Measurements from ENCODE around the gene NEDD9. TPM values are rescaled to one million over a fixed set of nuclear protein-coding genes. Genes with fewer than 3 reads are reported as not detected.

Gene NEDD9
- total and polyA plus RNA-seq, 10 of the 15 experiments (the other 5 are each of a cell fraction or from before 2014, with no cell fraction given), result 4.9 to 92.6 (median 14.6) TPM

DNA sequence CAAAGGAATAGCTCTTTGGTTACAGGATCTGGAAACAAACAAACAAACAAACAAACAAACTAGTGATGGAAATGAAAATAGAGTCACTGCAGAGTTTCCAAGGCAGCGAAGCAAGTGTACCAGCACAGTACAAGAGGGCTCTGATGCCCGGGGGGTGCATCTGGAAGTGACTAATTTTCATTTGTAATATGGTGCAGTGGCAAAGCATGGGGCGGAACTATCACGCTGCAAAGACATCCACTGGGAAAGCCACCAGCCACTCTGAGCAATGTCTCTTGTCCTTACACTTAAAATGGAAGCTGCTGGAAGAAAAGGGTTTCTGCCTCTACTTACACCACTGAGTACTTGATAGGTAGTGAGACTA lies 44.4 kb upstream of the NEDD9 start (continued):
- TF ChIP-seq, protein P1, sequence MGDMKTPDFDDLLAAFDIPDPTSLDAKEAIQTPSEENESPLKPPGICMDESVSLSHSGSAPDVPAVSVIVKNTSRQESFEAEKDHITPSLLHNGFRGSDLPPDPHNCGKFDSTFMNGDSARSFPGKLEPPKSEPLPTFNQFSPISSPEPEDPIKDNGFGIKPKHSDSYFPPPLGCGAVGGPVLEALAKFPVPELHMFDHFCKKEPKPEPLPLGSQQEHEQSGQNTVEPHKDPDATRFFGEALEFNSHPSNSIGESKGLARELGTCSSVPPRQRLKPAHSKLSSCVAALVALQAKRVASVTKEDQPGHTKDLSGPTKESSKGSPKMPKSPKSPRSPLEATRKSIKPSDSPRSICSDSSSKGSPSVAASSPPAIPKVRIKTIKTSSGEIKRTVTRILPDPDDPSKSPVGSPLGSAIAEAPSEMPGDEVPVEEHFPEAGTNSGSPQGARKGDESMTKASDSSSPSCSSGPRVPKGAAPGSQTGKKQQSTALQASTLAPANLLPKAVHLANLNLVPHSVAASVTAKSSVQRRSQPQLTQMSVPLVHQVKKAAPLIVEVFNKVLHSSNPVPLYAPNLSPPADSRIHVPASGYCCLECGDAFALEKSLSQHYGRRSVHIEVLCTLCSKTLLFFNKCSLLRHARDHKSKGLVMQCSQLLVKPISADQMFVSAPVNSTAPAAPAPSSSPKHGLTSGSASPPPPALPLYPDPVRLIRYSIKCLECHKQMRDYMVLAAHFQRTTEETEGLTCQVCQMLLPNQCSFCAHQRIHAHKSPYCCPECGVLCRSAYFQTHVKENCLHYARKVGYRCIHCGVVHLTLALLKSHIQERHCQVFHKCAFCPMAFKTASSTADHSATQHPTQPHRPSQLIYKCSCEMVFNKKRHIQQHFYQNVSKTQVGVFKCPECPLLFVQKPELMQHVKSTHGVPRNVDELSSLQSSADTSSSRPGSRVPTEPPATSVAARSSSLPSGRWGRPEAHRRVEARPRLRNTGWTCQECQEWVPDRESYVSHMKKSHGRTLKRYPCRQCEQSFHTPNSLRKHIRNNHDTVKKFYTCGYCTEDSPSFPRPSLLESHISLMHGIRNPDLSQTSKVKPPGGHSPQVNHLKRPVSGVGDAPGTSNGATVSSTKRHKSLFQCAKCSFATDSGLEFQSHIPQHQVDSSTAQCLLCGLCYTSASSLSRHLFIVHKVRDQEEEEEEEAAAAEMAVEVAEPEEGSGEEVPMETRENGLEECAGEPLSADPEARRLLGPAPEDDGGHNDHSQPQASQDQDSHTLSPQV (IDR thresholded peaks at IDR 0.05), result peak; percentile 52; the same call in 1 of the 2 replicates
- TF ChIP-seq IRF5 (IDR thresholded peaks at IDR 0.05; ENCODE audit: borderline replicate concordance) (no peak), ZNF384 (IDR thresholded peaks at IDR 0.05; ENCODE audit: borderline replicate concordance, low read depth, low read length) (no peak), STAT1 (conservative IDR thresholded peaks at IDR 0.05) (no peak)

DNA sequence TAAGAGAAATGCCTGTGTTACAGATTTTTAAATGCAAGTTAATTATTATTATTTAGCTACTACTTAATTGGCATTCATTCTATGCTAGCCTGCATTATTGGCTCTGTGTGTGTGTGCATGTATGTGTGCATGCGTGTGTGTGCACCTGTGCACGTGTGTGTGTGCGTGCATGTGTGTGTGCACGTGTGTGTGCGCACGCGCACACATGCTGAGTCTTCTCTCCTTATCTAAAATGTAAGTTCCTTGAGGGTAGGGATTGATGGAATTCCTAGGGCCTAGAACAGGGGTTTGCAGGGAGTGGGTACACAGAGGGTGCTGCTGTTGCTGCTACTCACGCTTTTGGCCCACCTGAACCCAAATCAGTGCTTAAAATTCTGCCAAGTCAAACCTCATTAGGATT lies 43.8 kb upstream of the NEDD9 start:
- peaks cover 46% of the 10 kb centered on the region for H3K4me1 ChIP-seq (ENCODE audit: control insufficient read depth, insufficient read depth, low read length)
- peaks cover 8 to 19% of the 10 kb centered on the region in 2 experiments for H3K36me3 ChIP-seq (ENCODE audit: control insufficient read depth in 2 of 2, insufficient read depth in 2 of 2, low read length in 1 of 2)
- ChIA-PET SMC1A (ENCODE audit: uncharacterized antibody, unreplicated experiment) (interaction anchor here (0.6 to 7.2 kb wide), 24 partner anchors 8 to 219 kb away, joined by 3 to 112 read pairs (median 23); partner anchors contain the start of gene NEDD9), CTCF (interaction anchor here (1.1 to 4.3 kb wide), 10 partner anchors 12 to 300 kb away, joined by 3 to 32 read pairs (median 6); no protein-coding TSS in a partner anchor), RAD21 (ENCODE audit: unreplicated experiment) (interaction anchor here (0.7 to 6.3 kb wide), 24 partner anchors 15 to 220 kb away, joined by 3 to 108 read pairs (median 14); partner anchors contain the start of gene NEDD9), POLR2A (interaction anchor here (1.1 to 6.1 kb wide), 14 partner anchors 13 to 184 kb away, joined by 3 to 67 read pairs (median 14); partner anchors contain the start of gene NEDD9)
- no peak for DNase-seq (ENCODE audit: low read depth, low spot score)
- H2AFZ ChIP-seq (ENCODE audit: control insufficient read depth, low read depth, low read length), result no peak overlapping the region
- in situ Hi-C loops (cut with MboI) (no loop called here), intact Hi-C loops (cut with micrococcal nuclease; ENCODE audit: unreplicated experiment) (loop anchor here (2.0 to 5.0 kb wide), 5 partner anchors 43 to 104 kb away; partner anchors contain the start of gene NEDD9)
- no peaks in the 10 kb centered on the region for H4K20me1 ChIP-seq (ENCODE audit: control insufficient read depth, insufficient read depth)
- no peak overlapping the region for H3K4me3 ChIP-seq
- no TSS peak for BruUV-seq (replicated peaks)
- H3K4me2 ChIP-seq (ENCODE audit: control insufficient read depth, insufficient read depth), result peak overlapping the region; percentile 17; the same call in 1 of the 2 replicates
- WGBS (ENCODE audit: insufficient coverage, insufficient replicate concordance, low lambda C conversion rate, missing lambda C conversion rate), result 82% methylated on average over 8 of the region's 8 CpGs
- ATAC-seq, result no peak
- H3K79me2 ChIP-seq (ENCODE audit: control insufficient read depth, insufficient read depth, low read length), result no peaks in the 10 kb centered on the region; the same call in 1 of the 2 replicates
- H3K9ac ChIP-seq (ENCODE audit: control insufficient read depth, insufficient read depth, low read length), result no peak overlapping the region
- no peak for FAIRE-seq
- no peaks in the 10 kb centered on the region for H3K9me3 ChIP-seq (replicated peaks; ENCODE audit: control insufficient read depth, insufficient read depth, low read length)
- H3K27ac ChIP-seq (ENCODE audit: control insufficient read depth, insufficient read depth), result peak overlapping the region; percentile 95
- H3K27me3 ChIP-seq (replicated peaks in 1 of 2; ENCODE audit: control insufficient read depth in 2 of 2, insufficient read depth in 2 of 2, low read length in 1 of 2), result no peaks in the 10 kb centered on the region
- TF ChIP-seq, protein P2, sequence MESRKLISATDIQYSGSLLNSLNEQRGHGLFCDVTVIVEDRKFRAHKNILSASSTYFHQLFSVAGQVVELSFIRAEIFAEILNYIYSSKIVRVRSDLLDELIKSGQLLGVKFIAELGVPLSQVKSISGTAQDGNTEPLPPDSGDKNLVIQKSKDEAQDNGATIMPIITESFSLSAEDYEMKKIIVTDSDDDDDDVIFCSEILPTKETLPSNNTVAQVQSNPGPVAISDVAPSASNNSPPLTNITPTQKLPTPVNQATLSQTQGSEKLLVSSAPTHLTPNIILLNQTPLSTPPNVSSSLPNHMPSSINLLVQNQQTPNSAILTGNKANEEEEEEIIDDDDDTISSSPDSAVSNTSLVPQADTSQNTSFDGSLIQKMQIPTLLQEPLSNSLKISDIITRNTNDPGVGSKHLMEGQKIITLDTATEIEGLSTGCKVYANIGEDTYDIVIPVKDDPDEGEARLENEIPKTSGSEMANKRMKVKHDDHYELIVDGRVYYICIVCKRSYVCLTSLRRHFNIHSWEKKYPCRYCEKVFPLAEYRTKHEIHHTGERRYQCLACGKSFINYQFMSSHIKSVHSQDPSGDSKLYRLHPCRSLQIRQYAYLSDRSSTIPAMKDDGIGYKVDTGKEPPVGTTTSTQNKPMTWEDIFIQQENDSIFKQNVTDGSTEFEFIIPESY (IDR thresholded peaks at IDR 0.05), result peak; percentile 34; the same call in 1 of the 2 replicates
- TF ChIP-seq, protein P3, sequence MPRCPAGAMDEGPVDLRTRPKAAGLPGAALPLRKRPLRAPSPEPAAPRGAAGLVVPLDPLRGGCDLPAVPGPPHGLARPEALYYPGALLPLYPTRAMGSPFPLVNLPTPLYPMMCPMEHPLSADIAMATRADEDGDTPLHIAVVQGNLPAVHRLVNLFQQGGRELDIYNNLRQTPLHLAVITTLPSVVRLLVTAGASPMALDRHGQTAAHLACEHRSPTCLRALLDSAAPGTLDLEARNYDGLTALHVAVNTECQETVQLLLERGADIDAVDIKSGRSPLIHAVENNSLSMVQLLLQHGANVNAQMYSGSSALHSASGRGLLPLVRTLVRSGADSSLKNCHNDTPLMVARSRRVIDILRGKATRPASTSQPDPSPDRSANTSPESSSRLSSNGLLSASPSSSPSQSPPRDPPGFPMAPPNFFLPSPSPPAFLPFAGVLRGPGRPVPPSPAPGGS (IDR thresholded peaks at IDR 0.05; ENCODE audit: borderline replicate concordance, insufficient read depth, low read depth, low read length, poor library complexity, severe bottlenecking), result peak; percentile 58
- no peak for TF ChIP-seq NKRF (conservative IDR thresholded peaks at IDR 0.05)
- TF ChIP-seq MXI1 (IDR thresholded peaks at IDR 0.05; ENCODE audit: low read depth, low read length), result 0 out of 2 replicates have a peak, but pooled peaks have one; percentile 21
- no peak for TF ChIP-seq MEF2A (IDR thresholded peaks at IDR 0.05; ENCODE audit: insufficient read depth, low read depth, low read length)

Measured in GM12878 (cell line).